ENCODE measurements around the gene RFPL4A.

- TF ChIP-seq, protein P1, sequence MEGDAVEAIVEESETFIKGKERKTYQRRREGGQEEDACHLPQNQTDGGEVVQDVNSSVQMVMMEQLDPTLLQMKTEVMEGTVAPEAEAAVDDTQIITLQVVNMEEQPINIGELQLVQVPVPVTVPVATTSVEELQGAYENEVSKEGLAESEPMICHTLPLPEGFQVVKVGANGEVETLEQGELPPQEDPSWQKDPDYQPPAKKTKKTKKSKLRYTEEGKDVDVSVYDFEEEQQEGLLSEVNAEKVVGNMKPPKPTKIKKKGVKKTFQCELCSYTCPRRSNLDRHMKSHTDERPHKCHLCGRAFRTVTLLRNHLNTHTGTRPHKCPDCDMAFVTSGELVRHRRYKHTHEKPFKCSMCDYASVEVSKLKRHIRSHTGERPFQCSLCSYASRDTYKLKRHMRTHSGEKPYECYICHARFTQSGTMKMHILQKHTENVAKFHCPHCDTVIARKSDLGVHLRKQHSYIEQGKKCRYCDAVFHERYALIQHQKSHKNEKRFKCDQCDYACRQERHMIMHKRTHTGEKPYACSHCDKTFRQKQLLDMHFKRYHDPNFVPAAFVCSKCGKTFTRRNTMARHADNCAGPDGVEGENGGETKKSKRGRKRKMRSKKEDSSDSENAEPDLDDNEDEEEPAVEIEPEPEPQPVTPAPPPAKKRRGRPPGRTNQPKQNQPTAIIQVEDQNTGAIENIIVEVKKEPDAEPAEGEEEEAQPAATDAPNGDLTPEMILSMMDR (IDR thresholded peaks at IDR 0.05; ENCODE audit: low read depth, low read length), result no peak
- no peak for TF ChIP-seq EZH2phosphoT487 (IDR thresholded peaks at IDR 0.05; ENCODE audit: low read depth)
Measured at GRCh38 chr19:55753401-55753800, 5.5 kb upstream of the RFPL4A start.
